Stimulated activated CD4-positive, alpha-beta T cell treated with anti-CD3 and anti-CD28 coated beads, Interleukin-2, amount 100 ng/mL, for 48 hours (primary cell): ENCODE data around the gene TUBA1A.
A peak's percentile ranks its signal among the peaks of the same experiment; 100 is the strongest.
"Not testable (repeated sequence)": the region's sequence is repeated elsewhere in the genome, so short reads cannot be mapped to it uniquely, and the experiment has no call there.

ENCODE experiments used
- DNase-seq, 2 donors: peaks; one replicate each; pipeline ENCODE4 v3.0.0-alpha.2; 2020

The TUBA1A gene

DNA sequence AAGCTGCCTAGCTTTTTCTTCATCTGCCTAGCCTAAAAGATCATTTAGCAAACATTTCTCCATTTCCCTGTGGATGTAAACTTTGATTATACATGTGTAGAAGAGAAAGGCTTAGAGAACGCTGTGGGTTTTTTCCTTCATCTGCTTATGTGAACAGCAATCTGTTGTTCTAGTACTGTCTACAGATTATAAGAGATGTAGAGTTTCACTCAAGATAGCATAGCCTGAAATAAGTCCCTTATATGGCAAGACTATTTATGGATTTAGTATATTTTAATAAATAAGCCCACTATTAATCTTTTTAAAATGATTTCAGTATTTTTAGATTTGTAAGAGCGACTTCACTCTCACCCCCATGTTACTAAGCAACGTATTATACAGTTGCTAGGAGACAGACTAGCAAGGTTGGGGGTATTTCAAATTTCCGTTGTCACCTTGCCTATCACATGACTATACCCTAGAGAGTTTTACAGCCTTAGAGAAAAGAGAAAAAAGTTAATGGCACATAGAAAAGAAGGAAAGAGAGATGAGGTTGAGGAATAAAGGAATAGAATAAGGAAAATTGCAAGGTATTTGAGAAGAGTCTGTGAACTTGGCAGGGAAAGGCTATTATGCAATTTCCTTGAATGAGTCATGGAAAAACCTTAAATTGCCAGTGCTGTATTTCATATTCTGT lies 12.2 kb upstream of the TUBA1A start:
- DNase-seq, result no peak

DNA sequence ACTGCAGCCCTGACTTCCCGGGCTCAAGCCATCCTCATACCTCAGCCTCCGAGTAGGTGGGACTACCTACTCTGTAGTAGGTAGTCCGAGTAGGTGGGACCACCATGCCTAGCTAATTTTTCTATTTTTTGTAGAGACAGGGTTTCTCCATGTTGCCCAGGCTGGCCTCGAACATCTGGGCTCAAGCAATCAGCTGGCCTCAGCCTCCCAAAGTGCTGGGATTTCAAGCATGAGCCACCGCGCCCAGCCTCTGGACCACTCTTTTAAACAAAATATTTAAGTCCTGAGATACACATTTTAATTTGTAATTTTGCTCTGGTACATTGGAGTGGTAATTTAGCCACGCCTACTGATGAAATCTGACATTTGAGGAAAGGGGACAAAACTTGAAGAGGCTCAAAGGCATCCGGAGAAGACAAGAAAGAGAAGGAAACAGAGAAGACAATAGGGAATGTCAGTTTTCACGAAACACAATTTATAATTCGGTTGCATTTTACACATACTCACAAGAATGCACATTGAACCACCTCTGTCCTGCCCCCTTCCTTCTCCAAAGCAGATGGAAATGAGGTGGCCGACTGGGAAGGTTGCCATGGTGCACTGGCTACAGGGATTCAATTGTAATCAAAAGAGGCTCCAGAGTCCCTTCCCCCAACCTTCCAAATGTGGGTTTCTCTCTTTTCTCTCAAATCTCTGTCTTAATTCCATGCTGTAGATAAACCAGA lies 9.7 kb upstream of the TUBA1A start:
- no peak for DNase-seq

DNA sequence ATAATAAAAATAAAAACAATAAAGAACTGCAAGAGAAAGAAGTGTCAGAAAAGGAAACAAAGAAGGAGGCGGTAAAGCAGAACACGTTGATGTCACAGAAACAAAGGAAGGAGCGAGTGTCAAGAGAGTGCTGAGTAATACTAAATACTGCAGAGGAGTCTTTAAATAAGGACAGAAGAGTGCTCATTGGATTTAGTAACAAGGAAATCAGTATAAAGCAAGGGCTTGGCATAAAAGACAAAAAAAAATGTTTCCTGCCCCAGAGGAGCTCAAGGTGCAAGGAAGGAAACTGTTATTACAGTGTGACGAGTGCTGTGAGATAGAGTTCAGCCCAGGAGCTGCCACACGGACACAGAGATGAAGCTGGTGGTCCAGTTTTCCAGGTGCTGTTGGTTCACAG lies 8.4 kb upstream of the TUBA1A start:
- DNase-seq, result no peak

DNA sequence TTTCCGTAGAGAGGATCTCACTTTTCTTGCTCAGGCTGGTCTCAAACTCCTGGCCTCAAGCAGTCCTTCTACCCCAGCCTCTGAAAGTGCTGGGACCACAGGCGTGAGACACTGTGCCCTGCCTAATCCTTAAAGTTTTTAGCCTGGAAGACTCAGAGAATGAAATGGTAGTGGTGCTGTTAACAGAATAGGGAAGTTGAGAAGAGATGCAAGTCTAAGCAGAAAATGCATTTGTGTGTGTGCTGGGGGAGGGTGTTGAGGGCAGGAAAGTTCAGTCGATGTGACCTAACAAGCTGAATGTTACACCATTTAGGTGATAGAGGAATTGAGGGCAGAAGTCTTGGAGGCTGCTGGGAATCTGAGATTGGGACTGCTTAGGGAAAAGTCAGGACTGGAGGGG lies 6.9 kb upstream of the TUBA1A start:
- no peak for DNase-seq

DNA sequence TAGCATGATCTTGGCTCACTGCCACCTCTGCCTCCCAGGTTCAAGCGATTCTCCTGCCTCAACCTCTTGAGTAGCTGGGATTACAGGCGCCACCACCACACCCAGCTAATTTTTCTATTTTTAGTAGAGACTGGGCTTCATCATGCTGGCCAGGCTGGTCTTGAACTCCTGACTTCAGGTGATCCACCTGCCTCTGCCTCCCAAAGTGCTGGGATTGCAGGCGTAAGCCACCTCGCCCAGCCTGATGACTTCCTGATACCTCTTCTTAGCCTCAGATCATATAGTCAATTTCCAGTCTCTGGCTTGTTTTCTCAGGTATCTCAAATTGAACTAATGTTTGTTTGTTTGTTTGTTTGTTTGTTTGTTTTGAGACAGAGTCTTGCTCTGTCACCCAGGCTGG lies 4.9 kb upstream of the TUBA1A start:
- DNase-seq, result not testable (repeated sequence)

DNA sequence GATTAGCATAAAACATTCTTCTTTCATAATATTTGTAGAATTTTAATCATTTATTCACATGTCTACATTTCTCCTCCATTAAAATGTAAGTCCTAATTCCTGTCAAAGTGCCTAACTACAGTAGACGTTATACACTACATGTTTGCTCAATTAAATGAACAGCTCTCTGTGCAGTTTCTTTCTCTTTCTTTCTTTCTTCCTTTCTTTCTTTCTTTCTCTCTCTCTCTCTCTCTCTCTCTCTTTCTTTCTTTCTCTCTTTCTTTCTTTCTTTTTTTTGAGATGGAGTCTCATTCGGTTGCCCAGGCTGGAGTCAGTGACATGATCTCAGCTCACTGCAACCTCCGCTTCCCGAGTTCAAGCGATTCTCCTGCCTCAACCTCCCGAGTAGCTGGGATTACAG lies 2.6 kb upstream of the TUBA1A start:
- DNase-seq, result not testable (repeated sequence)

DNA sequence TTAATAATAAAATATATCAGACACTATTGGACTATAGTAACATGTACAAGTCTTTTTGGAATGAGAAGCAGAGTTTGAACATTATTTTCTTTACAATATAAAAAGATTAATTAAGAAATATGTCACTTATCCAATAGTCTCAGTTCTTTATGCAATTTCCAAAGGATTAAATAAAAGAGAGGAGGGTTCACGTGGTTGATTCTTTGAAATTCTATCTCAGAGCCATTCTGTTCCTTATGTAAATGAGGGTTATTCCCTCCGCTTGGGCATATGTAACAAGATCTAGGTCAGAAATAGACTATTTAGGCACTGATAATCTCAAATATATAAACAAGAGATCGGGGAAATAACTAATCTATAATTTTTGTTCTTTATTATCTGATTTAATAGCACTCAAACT lies 2.1 kb upstream of the TUBA1A start:
- no peak for DNase-seq

DNA sequence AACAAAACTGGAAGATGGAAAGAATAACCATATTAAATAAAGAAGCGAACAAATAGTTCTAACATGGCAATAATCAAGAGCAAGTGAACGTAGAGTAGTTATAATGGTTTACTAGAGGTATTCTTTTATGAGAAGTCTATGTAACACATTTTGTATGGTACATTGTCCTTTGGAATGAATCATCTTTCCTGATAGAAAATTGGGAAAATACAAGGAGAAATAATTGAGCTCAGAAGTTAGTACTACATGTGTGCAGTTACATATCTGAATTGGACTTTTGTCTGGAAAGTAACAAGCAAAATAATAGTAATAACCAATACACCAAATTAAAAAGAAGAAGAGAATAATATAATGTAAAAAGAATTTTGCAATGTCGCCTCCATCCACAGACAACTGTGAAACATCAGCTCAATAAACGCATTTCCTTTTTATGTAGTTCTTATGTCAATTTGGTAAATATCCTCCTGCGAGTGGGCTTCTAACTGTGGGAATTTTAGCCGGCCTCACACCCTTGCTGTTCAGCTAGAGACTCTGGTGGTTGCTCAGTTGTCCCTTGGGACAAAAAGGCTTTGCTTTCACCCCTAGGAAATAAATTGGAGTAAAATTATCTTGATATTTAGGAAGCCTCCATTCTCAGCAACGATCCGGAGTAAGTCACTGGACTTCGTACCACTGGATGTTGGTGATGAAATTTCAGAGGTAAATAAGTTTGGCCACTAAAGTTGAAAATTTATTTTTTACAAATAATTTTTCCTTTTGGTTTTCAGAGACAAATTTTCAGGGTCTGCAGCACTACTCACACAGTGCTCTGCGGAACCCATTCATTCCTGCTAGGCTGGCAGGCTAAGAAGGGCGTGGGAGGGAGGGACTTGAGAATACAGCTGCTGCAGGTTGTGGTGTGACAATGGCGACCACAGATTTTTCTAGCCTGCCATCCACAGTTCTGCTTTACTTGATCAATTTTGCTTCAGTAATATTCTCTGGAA lies 1.1 kb upstream of the TUBA1A start:
- no peak for DNase-seq

DNA sequence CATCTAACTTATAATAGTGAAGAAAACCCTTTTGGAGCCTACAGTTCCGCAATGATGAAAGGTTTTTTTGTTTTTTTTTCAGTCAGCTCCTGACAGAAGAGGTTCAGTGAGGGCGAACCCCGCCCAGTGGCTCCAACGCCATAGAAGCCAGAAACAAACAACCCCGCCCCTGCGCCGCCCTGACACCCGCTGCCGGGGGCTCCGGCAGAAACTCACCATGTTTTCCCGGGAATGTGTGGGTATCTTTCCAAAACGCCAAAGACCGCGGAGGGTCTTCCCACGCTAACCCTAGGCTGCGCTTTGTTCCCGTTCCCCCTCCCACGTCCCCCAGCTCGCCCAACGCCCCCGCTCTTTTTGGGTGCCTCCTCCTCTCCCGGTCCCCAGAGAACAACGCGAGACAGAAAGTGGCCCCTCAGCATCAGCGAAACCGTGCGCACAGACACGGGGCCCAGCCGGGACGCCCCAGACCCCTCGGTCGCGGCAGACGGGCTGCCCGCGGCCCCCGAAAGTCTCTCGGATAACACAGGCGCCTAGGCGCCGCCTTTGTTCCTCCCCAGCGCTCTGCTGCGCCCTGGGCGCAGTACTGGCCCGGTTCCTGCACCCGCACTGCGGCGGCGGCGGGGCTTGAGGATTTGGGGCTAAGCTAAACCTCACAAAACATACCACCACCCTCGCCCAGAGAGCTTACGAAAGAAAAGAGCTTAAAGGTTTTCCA lies 522 bp downstream of the TUBA1A start:
- peak; percentile 57 to 68 for DNase-seq

DNA sequence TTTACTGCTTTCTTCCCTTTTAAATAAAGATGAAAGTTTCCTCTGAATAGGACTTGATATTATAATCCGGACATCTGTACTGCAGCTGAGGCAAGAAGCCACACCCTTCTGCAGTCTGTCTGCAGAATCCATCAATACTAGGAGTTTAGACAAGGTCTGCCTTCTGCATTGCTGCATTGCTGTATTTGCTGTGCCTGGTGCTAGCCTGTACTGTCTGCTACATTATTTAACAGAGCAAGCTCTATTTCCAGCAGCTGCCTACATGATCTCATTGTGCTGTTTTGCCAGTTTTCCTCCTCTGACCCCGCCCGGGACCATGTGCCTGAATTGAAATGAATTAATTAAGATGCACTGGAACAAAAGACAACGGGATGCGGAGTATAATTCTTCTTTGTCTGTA lies 1.7 kb downstream of the TUBA1A start:
- no peak for DNase-seq

DNA sequence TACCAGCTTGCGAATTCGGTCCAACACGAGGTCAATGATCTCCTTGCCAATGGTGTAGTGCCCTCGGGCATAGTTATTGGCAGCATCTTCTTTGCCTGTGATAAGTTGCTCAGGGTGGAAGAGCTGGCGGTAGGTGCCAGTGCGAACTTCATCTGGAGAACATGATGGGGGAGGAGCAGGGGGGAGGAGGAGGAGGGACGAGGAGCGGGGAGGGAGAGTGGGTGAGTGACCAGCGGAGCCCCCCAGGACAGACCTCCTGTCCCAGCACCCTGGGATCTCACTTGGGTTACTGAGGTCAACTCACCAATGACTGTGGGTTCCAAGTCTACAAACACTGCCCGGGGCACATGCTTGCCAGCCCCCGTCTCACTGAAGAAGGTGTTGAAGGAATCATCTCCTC lies 2.6 kb downstream of the TUBA1A start:
- not testable (repeated sequence) for DNase-seq

DNA sequence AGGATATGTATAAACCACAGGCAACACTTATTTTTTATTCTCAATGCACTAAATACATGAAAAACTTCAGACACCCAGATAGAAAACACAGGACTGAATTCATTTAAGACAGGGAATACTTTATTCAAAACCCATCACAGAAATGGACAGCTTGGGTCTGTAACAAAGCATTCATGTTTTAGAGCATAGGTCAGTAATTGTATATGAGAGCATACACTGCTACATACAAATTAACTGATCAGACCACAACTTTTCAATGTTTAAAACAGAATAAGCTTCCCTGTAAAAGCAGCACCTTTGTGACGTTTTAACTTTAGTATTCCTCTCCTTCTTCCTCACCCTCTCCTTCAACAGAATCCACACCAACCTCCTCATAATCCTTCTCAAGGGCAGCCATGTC lies 4.2 kb downstream of the TUBA1A start:
- DNase-seq, result not testable (repeated sequence)

DNA sequence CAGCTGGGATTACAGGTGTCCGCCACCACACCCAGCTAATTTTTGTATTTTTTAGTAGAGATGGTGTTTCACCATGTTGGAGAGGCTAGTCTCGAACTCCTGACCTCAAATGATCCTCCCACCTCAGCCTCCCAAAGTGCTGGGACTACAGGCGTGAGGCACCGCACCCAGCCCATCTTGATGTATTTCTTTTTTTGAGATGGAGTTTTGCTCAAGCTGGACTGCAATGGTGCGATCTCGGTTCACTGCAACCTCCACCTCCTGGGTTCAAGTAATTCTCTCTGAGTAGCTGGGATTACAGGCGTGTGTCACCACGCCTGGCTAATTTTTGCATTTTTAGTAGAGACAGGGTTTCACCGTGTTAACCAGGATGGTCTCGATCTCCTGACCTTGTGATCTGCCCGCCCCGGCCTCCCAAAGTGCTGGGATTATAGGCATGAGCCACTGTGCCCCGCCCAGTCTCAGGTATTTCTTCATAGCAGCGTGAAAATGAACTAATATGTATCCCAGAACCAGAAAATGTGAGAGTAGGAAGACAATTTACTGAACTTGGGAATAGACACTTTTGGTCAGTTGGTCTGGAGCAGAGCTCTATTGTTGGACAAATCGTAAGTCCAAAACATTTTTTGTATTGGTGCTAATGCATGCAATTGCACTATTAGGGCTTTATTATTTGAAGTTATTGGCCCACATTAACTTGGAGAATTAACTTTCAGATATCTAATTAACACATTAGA lies 5.5 kb downstream of the TUBA1A start:
- not testable (repeated sequence) for DNase-seq

DNA sequence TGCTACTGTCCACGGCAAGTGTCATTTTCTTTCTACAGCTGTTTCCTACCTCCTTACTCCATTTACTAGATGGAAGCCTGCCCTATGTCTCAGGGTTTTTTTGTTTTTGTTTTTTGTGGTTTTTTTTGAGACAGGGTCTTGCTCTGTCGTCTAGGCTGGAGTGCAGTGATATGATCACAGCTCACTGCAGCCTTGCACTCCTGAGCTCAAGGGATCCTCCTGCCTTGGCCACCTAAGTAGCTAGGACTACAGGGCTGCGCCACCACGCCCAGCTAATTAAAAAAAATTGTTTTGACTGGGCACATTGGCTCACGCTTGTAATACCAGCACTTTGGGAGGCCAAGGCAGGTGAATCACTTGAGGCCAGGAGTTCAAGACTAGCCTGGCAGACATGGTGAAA lies 14.7 kb downstream of the TUBA1A start:
- DNase-seq, result no peak

DNA sequence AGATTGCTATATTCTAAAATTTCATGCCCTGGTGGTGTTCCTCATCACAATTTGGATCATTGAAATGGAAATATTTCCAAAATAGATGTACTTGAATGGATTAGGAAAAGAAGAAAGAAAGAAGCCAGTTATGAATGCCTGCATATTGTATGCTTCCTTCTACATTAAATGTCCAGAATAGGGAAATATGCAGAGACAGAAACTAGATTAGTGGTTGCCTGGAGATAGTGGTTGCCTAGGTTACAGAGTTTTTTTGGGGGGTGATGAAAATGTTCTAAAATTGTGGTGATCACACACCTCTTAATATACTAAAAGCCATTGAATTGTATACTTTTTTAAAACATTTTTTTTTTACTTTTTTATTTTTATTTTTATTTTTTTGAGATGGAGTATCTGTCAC lies 18.0 kb downstream of the TUBA1A start:
- no peak for DNase-seq

DNA sequence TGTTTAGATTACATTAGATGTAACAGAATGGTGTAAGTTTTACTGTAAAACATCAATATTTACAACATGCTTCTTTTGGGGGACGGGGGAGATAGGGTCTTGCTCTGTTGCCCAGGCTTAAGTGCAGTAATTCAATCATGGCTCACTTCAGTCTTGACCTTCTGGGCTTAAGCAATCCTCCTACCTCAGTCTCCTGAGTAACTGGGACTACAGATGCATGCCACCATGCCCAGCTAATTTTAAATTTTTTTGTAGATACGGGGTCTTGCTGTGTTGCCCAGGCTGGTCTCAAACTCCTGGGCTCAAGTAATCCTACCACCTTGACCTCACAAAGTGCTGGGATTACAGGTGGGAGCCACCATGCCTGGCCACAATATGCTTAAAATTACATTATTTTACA lies 23.8 kb downstream of the TUBA1A start:
- DNase-seq, result no peak

DNA sequence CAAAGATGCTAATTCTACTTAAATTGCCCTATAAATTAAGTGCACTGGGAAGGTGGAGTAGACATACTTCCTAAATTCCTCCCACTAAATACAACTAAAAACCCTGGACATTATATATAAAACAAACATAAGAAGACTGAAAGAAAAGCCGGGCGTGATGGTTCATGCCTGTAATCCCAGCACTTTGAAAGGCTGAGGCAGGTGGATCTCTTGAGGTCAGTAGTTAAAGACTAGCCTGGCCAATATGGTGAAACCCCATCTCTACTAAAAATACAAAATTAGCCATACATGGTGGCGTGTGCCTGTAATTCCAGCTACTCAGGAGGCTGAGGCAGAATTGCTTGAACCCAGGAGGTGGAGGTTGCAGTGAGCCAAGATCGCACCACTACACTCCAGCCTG lies 27.0 kb downstream of the TUBA1A start:
- not testable (repeated sequence) for DNase-seq

DNA sequence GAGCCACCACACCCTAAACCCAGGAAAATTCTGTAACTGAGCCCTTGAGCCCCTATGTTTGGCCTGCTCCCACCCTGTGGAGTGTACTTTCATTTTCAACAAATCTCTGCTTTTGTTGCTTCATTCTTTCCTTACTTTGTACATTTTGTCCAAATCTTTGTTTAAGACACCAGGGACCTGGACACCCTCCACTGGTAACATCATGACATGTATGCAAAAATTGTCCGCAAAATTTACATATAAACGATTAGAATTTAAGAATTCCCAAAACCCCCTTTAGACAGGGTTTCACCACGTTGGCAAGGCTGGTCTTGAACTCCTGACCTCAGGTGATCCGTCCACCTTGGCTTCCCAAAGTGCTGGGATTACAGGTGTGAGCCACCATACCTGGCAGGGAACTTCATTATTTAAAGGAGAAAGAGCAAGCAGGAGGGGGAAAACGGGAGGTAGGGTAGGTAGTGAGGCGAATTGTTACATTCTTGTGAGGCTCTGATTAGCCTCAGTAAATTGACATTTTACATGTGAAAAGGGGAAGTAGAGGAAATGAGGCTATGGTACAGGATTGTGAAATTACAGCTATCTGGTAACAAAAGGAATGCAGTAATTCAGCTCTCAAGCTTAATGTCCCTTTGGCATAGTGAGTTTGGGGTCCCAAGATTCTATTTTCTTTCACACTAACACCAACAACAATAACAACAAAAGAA lies 27.6 kb downstream of the TUBA1A start:
- no peak for DNase-seq

DNA sequence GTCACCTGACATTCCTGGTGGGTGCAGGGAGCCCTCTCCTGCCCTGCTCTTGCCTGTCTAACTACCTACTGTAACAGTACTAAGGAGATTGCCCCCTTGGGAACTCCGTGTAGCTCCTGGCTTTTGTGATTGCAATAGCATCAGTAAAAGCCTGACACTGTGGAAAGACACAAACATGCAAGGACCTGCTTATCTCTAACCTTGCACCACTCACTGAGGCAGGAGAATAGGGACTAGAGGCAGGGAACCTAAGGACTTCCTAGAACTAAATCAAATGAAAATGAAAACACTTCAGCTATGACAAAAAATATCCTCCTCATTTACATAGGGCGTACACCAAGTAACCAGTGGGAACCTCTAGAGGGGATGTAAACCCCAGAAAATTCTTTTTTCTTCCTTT lies 28.5 kb downstream of the TUBA1A start:
- DNase-seq, result no peak

DNA sequence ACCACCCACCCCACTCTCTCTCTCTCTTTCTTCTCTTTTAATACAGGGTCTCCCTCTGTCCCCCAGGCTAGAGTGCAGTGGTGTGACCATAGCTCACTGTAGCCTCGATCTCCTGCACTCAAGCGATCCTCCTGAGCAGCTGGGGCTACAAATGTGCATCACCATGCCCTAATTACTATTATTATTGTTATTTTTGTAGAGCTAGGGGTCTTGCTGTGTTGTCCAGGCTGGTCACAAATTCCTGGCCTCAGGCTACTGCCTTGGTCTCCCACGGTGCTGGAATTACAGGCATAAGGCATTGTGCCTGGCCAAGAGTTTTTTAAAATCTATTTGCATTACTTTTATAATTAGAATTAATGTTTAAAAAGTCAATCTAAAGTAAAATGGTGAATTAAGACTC lies 34.7 kb downstream of the TUBA1A start:
- no peak for DNase-seq

DNA sequence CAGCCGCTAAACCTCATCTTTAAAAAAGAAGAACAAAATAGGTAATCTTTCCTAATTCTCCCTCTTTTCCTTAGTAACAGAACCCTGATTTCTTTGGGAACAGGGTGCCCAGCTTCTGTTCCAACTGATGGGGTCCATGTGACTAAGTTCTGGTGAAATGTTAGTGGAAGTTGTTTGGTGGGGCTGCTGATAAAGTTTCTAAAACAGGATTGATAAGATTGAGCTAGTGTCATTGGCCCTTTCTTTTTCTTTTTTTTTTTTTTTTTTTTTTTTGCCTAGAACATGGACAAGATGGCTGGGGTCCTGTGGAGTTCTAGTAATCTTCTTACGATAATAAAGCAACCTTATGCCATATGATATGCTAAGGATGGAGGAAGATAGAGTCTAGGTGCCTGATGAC lies 41.5 kb downstream of the TUBA1A start:
- DNase-seq, result no peak

DNA sequence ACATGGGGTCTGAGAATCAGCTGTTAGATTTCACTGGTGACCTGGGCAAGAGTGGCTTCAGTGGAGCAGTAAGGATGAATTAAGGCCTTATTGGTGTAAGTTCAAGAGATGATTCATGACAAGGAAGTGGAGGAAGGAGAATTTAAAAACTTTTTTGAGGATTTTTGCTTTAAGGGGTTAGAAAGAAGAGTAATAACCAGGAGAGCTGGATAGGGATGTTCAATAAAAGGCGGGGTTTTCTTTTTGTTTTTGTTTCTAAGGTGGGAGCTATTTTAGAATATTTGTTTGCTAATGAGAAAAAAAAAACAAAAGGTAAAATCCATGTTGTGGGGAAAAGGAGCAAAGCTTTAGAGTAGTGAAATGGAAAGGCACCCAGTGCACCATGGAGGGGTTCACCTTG lies 42.5 kb downstream of the TUBA1A start:
- no peak for DNase-seq
